ENCODE data around the gene ALDH3A2. TPM values are rescaled to one million over a fixed set of nuclear protein-coding genes. Genes with fewer than 3 reads are reported as not detected.
A peak's percentile ranks its signal among the peaks of the same experiment; 100 is the strongest.

ALDH3A2 gene
- total and polyA plus RNA-seq, 2 of the 8 experiments (the other 6 are each of a cell fraction or from before 2014, with no cell fraction given) = 20.6 to 72.9 TPM

DNA sequence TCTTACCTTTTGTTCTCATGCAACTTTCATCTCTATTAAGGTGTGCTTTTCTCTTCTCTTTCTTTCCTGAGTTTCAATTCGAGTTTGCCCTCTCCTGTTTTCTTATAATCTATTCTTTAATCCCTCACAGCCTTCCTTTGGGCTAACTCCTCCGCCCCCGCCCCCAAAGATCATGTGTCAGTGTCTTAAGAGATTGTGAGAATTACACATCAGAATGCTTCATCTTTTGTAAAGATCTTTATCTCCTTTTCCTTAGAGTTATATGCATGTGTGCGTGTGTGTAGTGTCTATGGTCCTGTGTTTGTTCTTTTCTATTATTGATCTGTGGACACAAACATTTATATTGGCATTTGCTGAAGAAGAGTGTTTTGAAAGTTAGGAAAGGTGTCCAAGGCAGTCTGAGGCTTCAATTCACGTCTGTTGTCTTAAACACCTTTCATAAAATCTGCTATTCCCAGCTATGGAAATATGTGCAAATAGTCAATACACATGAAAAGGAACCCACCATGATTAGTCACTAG is 6.1 kb upstream of the ALDH3A2 start:
- Histone ChIP-seq H2BK15ac (ENCODE audit: low read length) (no peak overlapping the region), H3K4me3 (ENCODE audit: extremely low read depth in 1 of 4, insufficient read depth in 2 of 4, low read depth in 3 of 4, low read length in 4 of 4) (no peak overlapping the region), H4K20me1 (replicated peaks in 1 of 2; ENCODE audit: control insufficient read depth in 1 of 2, insufficient read depth in 2 of 2, low read length in 2 of 2) (no peaks in the 10 kb centered on the region), H4K5ac (ENCODE audit: insufficient read length, low read depth, low read length) (no peak overlapping the region), H2AK5ac (ENCODE audit: low read depth, low read length) (no peak overlapping the region), H3K79me1 (ENCODE audit: low read depth, low read length) (no peaks in the 10 kb centered on the region), H3K9ac (replicated peaks in 1 of 4; ENCODE audit: extremely low read depth in 1 of 4, low read depth in 3 of 4, low read length in 3 of 4) (no peak overlapping the region), H3K9me3 (ENCODE audit: insufficient read depth in 2 of 2, low read depth in 1 of 2, low read length in 1 of 2) (no peaks in the 10 kb centered on the region), H2AFZ (ENCODE audit: low read length) (no peak overlapping the region), H3K4ac (replicated peaks; ENCODE audit: insufficient read length, low read depth, low read length) (no peak overlapping the region), H4K8ac (ENCODE audit: extremely low read depth, insufficient read depth, low read length) (no peak overlapping the region), H3K23me2 (ENCODE audit: low read depth, low read length) (no peaks in the 10 kb centered on the region), H3K27me3 (replicated peaks in 1 of 4; ENCODE audit: control insufficient read depth in 3 of 4, extremely low read depth in 1 of 4, insufficient read depth in 3 of 4, low read length in 3 of 4) (no peaks in the 10 kb centered on the region; a peak in 2 of 7 replicates), H3K27ac (ENCODE audit: low read depth, low read length) (no peak overlapping the region), H2BK120ac (replicated peaks; ENCODE audit: low read depth, low read length) (peak overlapping the region; percentile 54), H3K23ac (ENCODE audit: insufficient read length) (no peak overlapping the region), H2BK12ac (ENCODE audit: low read depth, low read length) (no peak overlapping the region), H4K91ac (replicated peaks; ENCODE audit: insufficient read length, low read length) (no peak overlapping the region), H3K14ac (ENCODE audit: insufficient read length) (no peak overlapping the region), H3K36me3 (ENCODE audit: control insufficient read depth in 2 of 4, insufficient read depth in 4 of 4, low read length in 3 of 4) (no peaks in the 10 kb centered on the region), H2BK20ac (ENCODE audit: low read length) (no peak overlapping the region), H2BK5ac (ENCODE audit: low read depth, low read length) (no peak overlapping the region), H3K4me2 (ENCODE audit: insufficient read depth in 1 of 2, low read depth in 2 of 2, low read length in 2 of 2) (no peak overlapping the region), H3K18ac (ENCODE audit: extremely low read depth, low read length) (no peak overlapping the region), H3K4me1 (replicated peaks in 1 of 4; ENCODE audit: control insufficient read depth in 3 of 4, insufficient read depth in 4 of 4, low read length in 3 of 4) (peaks cover 6 to 9% (median 8%) of the 10 kb centered on the region in 4 experiments), H3K56ac (replicated peaks; ENCODE audit: insufficient read length, low read depth, low read length) (no peak overlapping the region), H3K79me2 (ENCODE audit: control insufficient read depth in 1 of 2, insufficient read depth in 2 of 2, low read length in 2 of 2) (no peaks in the 10 kb centered on the region)
- 69% methylated on average over 5 of the region's 5 CpGs; no CpG with 5 or more reads in 1 of the 2 experiments for WGBS, 2 experiments (ENCODE audit: extremely low coverage in 1 of 2, insufficient coverage in 1 of 2, insufficient read length in 1 of 2, insufficient replicate concordance in 2 of 2, low coverage in 1 of 2, low lambda C conversion rate in 2 of 2, missing lambda C conversion rate in 1 of 2)
- CTCF ChIA-PET (ENCODE audit: partially characterized antibody) = interaction anchor here (0.9 to 8.0 kb wide), 7 partner anchors 11 to 129 kb away, joined by 3 to 56 read pairs (median 4); partner anchors contain the start of gene SLC47A2
- DNase-seq (ENCODE audit: low read depth in 1 of 2, low spot score in 2 of 2) = no peak
- no peak for FAIRE-seq
- POLR2A ChIA-PET (ENCODE audit: partially characterized antibody) = no interaction called here
- TF ChIP-seq, protein P1, sequence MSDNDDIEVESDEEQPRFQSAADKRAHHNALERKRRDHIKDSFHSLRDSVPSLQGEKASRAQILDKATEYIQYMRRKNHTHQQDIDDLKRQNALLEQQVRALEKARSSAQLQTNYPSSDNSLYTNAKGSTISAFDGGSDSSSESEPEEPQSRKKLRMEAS (IDR thresholded peaks at IDR 0.05) = no peak
- TF ChIP-seq SIX5 (IDR thresholded peaks at IDR 0.05; ENCODE audit: low read depth, low read length) = no peak
- no peak for TF ChIP-seq RBBP5 (IDR thresholded peaks at IDR 0.05; ENCODE audit: borderline replicate concordance, low read depth, low read length)
- no peak for TF ChIP-seq TBP (IDR thresholded peaks at IDR 0.05; ENCODE audit: low read depth, low read length)
- TF ChIP-seq RXRA (IDR thresholded peaks at IDR 0.05; ENCODE audit: insufficient read depth, low read depth, low read length) = no peak
- TF ChIP-seq NANOG (IDR thresholded peaks at IDR 0.05; ENCODE audit: insufficient read depth, low read depth, low read length, poor library complexity, severe bottlenecking) = no peak
- TF ChIP-seq TAF7 (optimal IDR thresholded peaks at IDR 0.05; ENCODE audit: borderline replicate concordance, low read depth, low read length) = no peak
- no peak for TF ChIP-seq TAF1 (IDR thresholded peaks at IDR 0.05; ENCODE audit: low read depth, low read length)
- TF ChIP-seq, protein P2, sequence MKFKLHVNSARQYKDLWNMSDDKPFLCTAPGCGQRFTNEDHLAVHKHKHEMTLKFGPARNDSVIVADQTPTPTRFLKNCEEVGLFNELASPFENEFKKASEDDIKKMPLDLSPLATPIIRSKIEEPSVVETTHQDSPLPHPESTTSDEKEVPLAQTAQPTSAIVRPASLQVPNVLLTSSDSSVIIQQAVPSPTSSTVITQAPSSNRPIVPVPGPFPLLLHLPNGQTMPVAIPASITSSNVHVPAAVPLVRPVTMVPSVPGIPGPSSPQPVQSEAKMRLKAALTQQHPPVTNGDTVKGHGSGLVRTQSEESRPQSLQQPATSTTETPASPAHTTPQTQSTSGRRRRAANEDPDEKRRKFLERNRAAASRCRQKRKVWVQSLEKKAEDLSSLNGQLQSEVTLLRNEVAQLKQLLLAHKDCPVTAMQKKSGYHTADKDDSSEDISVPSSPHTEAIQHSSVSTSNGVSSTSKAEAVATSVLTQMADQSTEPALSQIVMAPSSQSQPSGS (IDR thresholded peaks at IDR 0.05; ENCODE audit: low read length) = no peak
- no peak for TF ChIP-seq BRCA1 (IDR thresholded peaks at IDR 0.05; ENCODE audit: low read depth, low read length)
- TF ChIP-seq EP300 (IDR thresholded peaks at IDR 0.05; ENCODE audit: borderline replicate concordance in 1 of 2, low read depth in 2 of 2, low read length in 2 of 2) = no peak
- TF ChIP-seq SP1 (IDR thresholded peaks at IDR 0.05; ENCODE audit: low read depth, low read length) = no peak

All from H1 (cell line).